Measurements from ENCODE around the gene INTS13.
"Not testable (repeated sequence)": the region's sequence is repeated elsewhere in the genome, so short reads cannot be mapped to it uniquely, and the experiment has no call there.

GRCh38 chr12:26961391-26961790 is 23.6 kb upstream of the INTS13 start:
- TF ChIP-seq, protein P1, sequence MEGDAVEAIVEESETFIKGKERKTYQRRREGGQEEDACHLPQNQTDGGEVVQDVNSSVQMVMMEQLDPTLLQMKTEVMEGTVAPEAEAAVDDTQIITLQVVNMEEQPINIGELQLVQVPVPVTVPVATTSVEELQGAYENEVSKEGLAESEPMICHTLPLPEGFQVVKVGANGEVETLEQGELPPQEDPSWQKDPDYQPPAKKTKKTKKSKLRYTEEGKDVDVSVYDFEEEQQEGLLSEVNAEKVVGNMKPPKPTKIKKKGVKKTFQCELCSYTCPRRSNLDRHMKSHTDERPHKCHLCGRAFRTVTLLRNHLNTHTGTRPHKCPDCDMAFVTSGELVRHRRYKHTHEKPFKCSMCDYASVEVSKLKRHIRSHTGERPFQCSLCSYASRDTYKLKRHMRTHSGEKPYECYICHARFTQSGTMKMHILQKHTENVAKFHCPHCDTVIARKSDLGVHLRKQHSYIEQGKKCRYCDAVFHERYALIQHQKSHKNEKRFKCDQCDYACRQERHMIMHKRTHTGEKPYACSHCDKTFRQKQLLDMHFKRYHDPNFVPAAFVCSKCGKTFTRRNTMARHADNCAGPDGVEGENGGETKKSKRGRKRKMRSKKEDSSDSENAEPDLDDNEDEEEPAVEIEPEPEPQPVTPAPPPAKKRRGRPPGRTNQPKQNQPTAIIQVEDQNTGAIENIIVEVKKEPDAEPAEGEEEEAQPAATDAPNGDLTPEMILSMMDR (IDR thresholded peaks at IDR 0.05; ENCODE audit: control extremely low read depth in 1 of 3, insufficient read depth in 1 of 3, low read depth in 1 of 3, low read length in 3 of 3), result not testable (repeated sequence)
- not testable (repeated sequence) for TF ChIP-seq TBP (IDR thresholded peaks at IDR 0.05; ENCODE audit: low read depth, low read length); SUZ12 (IDR thresholded peaks at IDR 0.05; ENCODE audit: low read length); POLR2AphosphoS5 (IDR thresholded peaks at IDR 0.05; ENCODE audit: low read depth, low read length); RXRA (IDR thresholded peaks at IDR 0.05; ENCODE audit: insufficient read depth, low read depth, low read length); POLR2A (IDR thresholded peaks at IDR 0.05; ENCODE audit: control extremely low read depth in 1 of 2, low read depth in 2 of 2, low read length in 2 of 2); EP300 (IDR thresholded peaks at IDR 0.05; ENCODE audit: borderline replicate concordance in 1 of 2, low read depth in 2 of 2, low read length in 2 of 2); RAD21 (IDR thresholded peaks at IDR 0.05 in 1 of 2, conservative IDR thresholded peaks at IDR 0.05 in 1 of 2; ENCODE audit: low read depth in 2 of 2, low read length in 2 of 2); SP1 (IDR thresholded peaks at IDR 0.05; ENCODE audit: low read depth, low read length); ASH2L (IDR thresholded peaks at IDR 0.05; ENCODE audit: low read length); GTF2F1 (IDR thresholded peaks at IDR 0.05; ENCODE audit: borderline replicate concordance, low read depth, low read length); BRCA1 (IDR thresholded peaks at IDR 0.05; ENCODE audit: low read depth, low read length)
- TF ChIP-seq, protein P2, sequence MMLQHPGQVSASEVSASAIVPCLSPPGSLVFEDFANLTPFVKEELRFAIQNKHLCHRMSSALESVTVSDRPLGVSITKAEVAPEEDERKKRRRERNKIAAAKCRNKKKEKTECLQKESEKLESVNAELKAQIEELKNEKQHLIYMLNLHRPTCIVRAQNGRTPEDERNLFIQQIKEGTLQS (IDR thresholded peaks at IDR 0.05; ENCODE audit: insufficient read depth, low read depth, low read length), result not testable (repeated sequence)
